ENCODE results near the gene EIF2B4.

The EIF2B4 gene

DNA sequence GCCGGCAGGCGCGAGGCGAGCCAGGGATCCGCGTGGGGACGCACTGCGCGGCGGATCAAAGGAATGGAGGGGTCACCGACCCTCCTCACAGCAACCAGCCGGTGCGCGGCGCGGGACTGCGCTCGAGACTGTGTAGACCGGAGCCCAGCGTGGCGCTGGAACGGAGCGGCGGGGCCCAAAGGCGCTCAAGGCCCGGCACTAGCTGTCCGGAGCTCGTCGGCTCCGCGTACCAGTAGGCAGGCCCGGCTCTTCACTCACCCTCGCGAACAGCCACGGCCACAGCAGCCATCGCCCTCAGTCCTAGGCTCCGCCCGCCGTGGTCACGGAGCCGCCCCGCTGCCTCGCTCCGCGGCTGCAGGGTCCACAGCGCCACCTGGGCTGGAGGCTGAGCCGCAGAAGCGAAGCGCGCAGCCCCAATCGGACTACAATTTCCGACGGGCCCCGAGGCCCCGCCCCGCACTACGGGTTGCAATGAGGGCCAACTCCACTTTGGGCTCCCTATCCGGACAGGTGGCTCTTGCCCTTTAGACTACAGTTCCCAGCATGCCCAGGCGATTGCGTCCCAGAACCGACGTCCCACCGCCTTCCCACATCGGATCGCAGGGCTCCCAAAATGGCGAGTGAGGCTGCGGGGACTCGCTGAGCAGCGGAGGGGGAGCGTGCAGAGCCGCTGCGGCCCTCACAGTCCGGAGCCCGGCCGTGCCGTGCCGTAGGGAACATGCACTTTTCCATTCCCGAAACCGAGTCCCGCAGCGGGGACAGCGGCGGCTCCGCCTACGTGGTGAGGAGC lies at the start of gene EIF2B4, which contains the start of gene SNX17:
EIF2B4 (minus strand) TSS at position 313 of the 790 bp plus-strand sequence; CDS start at position 289, 24 bp downstream.
SNX17 (plus strand) TSS at position 591 of the 790 bp plus-strand sequence; CDS start at position 719, 128 bp downstream.
- DNase-seq (ENCODE audit: low spot score): peak; percentile 93

DNA sequence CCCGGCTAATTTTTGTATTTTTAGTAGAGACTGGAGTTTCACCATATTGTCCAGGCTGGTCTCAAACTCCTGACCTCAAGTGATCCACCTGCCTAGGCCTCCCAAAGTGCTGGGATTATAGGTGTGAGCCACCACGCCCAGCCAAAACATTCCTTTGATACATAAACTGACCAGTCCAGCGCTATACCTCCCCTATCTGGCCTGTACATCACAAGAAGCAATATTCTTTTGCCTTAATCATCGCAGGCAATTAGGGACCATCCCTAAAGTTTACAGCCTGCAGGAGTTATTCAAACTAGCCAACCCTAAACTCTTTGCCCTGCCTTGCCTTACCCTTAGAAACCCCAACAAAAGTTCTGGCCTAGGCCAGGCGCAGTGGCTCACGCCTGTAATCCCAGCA lies 46.0 kb upstream of the EIF2B4 start:
- no peak for DNase-seq (ENCODE audit: low spot score)

DNA sequence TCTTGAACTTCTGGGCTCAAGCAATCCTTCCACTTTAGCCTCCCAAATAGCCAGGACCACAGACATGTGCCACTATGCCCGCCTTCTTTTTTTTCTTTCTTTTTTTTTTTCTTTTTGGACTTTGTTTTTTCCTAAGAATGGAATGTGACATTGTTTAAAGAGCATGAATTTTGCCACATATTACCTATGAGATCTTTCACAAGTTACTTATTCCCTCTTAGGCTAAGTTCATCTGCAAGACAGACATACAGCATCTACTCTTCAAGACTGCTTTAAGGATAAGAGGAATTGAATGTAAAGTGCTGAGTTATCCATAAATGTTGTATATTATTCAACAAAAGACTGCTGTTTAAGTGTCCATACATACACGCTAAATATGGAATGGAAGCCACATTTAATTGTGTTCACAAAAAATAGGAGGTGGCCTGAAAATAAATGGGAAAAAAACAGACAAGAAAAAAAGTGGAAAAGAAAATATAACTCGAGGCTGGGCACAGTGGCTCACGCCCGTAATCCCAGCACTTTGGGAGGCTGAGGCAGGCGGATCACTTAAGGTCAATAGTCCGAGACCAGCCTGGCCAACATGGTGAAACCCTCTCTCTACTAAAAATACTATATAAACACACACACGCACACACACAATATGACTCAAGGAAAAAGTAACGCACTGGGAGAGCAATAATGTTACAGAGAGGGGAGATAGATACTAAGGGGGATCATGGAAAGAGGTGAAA lies 42.4 kb upstream of the EIF2B4 start:
- no peak for DNase-seq (ENCODE audit: low spot score)

DNA sequence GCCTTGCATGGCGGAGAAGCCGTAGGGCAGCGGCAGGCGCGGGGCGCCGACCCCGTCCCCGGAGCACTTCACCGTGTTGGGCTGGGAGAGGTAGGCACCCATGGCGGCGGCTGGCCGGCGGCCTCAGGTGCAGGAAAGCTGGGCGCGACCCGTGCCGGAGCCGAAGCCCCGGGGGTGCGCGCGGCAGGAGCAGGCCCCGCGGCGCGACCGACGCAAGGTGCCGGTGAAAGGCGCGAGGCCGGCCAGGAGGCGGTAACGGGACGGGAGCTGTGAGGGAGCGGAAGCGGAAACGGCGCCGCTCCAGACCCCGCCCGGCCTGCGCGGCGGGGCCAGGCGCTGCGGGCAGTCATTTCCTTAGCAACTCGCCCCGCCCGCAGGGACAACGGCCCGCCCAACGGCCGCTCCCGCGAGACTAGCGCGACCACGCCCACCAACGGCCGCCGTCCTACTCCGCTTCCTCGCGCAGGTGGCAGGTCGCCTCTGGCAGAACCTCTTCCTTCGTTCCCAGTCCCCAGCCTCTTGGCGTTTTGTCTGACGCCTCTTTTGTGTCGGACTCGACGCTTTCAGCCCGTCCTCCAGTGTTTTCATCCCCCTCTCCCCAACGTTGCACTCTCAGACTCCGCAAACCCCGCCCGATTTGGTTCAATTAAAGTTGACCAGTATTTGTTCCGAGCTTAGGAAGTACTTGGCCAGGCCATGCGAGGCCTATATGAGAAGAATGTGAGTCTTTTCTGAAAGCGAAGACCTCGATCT lies 39.4 kb upstream of the EIF2B4 start, which contains the start of gene PPM1G:
PPM1G (minus strand) TSS at position 271 of the 753 bp plus-strand sequence; CDS start at position 102, 169 bp downstream.
- DNase-seq (ENCODE audit: low spot score): peak; percentile 98

DNA sequence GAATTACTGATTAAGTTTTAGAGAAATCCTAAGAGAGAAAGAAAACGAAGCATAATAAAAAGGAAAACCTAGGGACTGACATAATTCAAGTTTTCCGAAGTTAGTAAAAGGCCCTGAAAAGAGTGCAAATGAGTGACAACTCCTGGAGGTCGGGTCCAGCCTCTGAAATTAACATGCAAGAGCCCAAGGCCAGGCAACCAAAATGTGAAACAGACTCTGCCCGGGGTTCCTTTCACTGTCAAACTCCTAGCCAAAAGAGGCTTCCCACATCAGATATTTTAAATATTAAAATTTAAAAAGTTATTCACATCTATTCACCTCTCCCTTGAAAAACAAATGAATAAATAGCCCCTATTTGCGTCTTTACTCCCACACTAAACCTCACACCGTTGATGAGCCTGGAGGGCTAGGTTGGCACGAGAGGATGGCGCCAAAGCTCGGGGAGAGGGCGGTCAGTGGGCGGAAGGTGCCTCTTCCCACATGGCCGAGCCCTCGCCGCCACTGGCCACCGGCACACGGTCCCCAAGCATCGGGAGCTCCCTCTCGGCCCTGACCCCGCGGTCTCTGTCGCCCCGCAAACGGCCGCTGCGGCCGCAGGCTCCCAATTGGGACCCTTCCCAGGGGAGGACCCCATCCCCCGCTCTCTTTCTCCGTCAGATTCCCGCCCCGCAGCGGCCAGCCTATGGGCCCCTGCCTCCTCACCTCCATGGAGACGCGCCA lies 38.6 kb upstream of the EIF2B4 start:
- DNase-seq (ENCODE audit: low spot score): peak; percentile 22

DNA sequence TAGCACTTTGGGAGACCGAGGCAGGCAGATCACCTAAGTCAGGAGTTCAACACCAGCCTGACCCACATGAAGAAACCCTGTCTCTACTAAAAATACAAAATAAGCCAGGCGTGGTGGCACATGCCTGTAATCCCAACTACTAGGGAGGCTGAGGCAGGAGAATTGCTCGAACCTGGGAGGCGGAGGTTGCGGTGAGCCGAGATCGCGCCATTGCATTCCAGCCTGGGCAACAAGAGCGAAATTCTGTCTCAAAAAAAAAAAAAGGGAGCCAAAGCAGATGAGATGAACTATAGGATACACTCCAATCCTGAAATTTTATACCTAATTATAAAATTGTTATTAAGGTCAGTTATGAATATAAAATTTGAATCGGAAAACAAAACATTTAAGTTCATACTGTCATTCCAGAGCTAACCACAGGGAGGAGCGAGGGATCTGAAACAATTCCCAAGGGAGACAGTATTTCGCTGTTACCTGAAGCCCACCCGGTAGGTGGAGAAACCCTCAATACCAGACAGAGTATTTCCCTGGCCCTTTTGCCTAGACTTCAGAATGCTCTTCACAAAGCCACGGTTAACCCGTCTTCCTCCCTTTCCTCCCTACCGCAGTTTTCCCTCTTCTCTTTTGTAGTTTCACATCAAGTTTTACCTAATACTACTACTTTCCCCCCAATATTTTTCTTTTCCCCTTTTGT lies 37.8 kb upstream of the EIF2B4 start:
- peak; percentile 63 for DNase-seq (ENCODE audit: low spot score)

DNA sequence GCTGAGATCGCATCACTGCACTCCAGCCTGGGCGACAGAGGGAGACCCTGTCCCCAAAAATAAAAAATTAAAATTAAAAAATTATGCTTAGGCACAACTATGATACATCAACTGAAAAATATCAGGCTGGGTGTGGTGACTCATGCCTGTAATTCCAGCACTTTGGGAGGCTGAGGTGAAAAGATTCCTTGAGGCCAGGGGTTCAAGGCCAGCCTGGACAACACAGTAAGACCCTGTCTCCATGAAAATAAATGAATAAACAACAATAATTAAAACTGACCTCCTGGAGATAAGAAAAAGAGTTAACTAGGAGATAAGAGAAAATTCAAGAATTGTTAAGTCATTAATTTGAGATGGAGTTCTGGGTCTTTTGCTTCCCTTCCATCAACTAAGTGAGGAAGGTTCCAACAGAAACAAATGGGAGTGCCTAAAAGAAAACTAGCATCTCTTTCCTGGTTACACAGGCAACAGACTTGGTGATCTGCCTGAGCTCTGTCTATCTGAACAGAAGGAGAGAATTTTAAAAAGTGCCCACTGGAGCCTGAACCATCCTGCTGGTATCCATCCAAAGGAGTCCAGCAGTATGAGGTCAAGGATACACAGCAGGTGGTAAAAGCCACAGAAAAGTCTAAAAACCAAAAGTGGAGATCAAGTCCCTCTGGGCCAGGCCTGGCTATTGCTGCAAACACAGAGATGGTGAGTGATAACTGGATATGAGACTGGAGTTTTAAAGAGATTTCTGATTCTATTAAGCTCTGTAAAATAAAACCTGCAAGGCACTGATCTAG lies 30.4 kb upstream of the EIF2B4 start:
- DNase-seq (ENCODE audit: low spot score): no peak

DNA sequence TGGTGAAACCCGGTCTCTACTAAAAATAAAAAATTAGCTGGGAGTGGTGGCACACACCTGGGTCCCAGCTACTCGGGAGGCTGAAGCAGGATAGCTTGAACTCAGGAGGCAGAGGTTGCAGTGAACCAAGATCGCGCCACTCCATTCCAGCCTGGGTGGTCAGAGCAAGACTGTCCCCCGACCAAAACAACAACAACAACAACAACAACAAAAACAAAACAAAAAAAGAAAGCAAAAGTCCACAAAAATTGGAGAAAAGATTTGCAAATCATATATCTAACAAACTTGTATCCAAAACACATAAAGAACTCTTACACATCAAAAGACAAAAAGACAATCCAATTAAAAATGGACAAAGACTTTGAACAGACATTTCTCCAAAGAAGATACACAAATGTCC lies 28.8 kb upstream of the EIF2B4 start:
- DNase-seq (ENCODE audit: low spot score): no peak

DNA sequence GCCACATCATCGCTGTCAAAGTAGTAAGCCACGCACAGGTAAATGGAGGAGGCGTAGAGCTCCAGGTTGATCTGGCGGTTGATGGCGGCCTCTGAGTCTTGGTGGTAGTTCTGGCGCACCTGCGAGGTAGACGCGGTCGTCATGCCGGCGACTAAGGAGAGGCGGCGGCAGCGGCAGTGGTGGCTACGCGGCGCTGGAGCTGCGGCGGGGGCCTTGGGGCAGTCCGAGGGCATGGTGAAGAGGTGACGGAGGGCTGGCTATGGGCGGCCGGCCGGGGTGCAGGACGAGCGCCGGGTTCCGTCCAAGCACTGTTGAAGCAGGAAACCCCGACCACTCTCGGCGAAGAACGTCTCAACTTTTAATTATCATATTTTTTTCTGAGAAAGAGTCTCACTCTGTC lies 23.1 kb upstream of the EIF2B4 start:
- DNase-seq (ENCODE audit: low spot score): no peak

DNA sequence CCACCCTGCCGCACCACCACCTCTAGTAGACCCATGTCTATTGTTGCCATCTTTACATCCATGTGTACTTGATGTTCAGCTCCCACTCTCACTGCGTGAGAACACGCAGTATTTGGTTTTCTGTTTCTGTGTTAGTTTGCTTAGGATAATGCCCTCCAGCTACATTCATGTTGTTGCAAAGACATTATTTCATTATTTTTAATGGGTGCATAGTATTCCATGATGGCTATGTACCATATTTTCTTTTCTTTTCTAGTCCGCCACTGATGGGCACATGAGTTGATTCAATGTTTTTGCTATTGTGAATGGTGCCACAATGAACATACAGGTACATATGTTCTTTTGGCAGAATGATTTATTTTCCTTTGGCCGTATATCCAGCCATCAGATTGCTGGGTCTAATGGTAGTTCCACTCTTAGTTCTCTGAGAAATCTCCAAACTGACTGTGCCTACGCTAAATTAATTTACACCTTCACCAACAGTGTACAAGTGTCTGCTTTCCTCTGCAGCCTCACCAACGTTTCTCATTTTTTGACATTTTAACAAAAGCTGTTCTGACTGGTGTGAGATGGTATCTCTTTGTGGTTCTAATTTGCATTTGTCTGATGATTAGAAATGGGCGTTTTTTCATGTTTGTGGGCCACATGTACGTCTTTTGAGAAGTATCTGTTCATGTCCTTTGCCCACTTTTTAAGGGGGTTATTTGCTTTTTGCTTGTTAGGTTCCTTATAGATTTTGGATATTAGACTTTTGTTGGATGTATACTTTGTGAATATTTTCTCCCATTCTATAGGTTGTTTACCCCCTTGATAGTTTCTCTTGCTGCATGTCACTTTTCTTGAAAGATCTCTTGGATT lies 20.9 kb upstream of the EIF2B4 start:
- no peak for DNase-seq (ENCODE audit: low spot score)

DNA sequence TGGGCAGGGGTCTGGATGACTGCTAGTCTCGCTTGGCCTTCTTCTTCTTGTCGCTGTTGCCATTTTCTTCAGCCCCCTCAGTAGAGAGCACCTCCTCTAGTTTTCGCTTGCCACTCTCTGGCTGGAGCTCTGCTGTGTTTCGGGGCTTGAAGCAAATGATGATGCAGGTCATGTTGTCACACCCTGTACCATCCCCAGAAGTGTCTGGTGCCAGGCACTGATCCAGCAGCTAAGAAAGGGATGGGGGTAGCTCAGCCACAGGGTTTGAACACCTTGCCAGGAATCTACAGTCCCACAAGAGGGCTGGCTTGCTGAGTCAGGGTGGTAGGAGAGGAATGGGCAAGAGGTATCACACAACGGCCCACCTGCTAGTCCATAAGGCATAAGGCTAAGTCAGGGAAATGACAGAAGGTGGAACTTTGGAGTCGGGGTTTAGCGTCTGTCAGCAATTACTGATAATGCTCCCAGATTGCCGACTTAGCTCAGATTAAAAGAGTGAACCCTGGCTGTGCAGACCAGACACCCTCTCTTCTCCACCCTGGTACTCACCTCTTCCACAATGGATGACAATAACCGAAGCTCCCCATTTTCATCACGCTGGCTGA lies 11.5 kb upstream of the EIF2B4 start:
- DNase-seq (ENCODE audit: low spot score): peak; percentile 69

DNA sequence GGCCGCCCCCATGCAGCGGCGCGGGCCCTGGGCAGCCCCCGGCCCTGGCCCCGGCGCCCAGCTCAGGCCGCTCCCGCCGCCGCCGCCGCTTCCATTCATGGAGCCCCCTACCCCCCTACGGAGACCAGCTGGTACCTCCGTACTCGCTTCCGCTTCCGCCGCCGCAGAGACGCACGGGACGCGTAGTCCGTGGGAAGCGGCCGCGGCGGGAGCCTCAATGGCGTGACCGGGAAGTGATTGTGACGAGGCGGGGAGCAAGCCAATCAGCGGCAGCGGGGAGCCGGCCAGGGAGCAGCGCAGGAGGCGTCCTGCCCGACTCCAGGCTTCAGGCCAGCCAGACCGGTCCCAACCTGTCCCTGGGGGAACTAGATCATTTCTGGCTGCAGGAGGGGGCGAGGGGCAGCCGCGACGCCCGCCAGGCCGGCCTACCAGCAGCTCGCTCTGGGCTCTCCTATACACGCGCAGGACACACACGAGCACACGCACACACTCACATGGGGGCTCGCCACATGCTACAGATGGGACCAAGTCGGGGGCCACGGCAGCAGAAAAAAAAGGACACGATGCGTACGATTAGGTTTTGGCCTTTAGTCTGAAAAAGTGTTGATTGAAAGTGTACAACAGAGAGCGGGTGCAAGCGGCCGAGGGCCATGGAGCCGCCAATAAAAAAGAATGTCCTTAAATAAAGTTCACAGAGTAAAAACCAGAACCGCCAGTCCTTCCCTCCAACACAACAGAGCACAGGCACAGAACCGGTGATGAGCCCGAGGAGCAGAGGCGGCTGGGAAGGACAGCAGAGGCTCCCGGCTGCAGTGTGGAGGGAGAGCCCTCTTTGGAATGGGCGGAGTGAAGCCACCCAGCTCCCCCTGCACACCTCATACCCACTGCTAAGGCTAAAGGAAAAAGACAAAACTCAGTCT lies 10.7 kb upstream of the EIF2B4 start, which contains the start of gene ZNF513:
ZNF513 (minus strand) TSS at position 109 of the 920 bp plus-strand sequence. CDS start 208 bp downstream, outside the sequence.
- DNase-seq (ENCODE audit: low spot score): peak; percentile 92

DNA sequence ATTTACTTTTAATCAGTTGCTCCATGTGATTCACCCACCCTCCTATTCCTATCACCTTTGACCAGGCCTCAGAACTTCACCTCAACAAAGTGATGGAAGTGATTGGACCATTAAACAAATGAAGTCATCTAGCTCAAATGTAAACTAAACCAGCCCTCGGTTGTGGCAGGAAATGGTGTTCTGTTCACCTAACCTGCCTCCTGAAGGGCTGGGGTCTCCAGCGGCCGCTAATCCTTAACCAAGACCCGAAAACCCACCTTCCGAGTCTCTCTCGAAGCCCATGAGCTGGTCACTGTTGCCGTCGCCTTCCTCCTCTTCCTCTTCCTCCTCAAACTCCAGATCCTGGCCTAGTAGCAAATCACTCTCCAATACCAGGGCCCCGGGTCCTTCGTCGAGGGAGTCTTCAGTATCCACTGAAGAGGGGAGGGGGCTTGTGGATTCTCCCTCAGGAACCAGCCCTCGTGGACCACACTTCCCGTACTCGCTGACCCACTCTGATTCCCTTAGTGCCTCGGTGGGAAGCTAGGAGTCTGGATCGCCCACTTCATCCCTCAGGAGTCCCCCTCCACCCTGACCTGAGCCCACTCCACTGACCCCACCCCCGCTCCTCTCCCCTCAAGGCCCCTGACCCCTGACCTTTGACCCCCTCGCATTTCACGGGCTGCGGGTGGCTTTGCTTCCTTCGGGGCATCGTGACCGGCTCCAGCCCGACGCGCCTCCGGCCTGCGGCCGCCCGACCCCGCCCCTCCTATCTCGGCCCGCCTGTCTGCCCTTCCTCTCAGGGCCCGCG lies 9.9 kb upstream of the EIF2B4 start:
- DNase-seq (ENCODE audit: low spot score): no peak

DNA sequence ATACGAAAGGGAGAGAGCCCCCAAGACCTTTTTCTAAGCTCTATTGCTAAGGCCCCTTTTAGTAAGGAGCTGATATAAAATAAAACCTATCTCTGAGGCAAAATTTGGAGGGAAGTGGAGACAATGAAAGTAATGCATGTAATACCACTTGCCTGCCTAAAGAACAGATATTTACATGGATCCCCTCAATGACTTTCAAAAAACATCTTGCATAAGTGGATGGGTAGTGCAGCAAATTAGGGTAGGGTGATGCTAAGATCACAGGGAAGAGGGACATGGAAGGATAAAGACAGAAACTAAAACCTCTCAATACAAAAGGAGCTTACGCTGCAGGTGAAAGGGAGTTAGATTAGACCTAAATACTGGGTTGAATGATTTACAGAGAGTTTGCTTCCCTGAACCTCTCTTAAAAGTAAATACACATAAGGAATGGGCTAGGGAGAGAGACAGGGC lies 9.3 kb upstream of the EIF2B4 start:
- DNase-seq (ENCODE audit: low spot score): no peak

DNA sequence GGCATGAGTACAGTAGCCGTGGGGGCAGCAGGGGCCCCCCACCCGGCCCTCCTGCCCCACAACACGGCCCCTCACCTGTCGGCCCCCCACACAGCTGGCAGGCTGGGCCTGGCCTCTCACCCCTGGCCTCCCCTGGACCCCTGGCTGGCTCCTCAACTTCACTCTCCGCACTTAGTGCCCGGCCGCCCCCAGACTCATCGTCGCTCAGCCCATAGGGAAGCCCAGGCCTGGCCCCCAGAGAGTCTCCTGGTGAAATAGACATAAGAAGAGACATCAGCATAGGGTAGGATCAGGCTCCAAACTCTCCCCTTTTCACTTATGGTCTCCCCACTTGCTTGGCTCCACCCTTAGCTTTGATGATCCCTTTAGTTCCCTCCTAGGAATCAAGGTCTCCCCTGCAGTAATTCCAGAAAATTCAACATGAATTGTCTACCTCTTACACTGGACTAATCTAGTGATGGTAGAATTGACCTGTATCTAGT lies 8.7 kb upstream of the EIF2B4 start:
- DNase-seq (ENCODE audit: low spot score): no peak

DNA sequence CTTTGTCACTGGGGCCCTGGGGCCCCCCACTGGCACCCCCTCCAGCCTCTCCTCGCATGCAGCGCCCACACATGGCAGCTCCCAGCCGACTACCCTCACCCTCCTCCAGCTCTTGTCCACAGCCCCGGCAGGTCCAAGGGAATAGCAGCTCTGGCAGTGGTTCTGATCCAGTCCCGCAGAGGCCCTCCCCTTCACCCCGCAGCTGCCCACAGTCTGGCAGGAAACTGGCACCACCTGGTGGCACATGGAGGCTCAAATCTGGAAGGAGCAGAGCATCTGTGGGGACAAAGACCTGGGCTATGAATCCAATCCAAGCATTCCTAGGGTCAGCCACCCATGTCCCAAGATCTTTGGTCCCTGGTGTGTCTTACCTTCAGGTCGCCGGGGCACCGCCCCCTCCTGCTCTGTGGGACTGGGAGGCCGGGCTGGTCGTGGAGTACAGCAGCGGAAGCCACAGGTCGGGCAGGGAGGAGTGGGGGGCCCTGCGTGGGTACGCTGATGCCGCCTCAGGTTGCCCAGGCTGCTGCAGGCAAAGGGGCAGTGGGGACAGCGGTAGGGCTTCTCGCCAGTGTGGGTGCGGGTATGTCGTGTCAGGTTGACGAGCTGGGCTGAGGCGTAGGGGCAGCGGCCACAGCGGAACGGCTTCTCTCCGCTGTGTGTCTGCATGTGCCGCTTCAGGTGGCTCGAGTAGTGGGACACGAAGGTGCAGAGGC lies 8.1 kb upstream of the EIF2B4 start:
- peak; percentile 46 for DNase-seq (ENCODE audit: low spot score)
